B cell (primary cell): ENCODE results near the gene TCL1A. TPM values are rescaled to one million over a fixed set of nuclear protein-coding genes. Genes with fewer than 3 reads are reported as not detected.
"Not testable (repeated sequence)": the region's sequence is repeated elsewhere in the genome, so short reads cannot be mapped to it uniquely, and the experiment has no call there.

ENCODE experiments used
- ATAC-seq: fragments of 200-7000 bp; cut with Tn5 transposase; one replicate; pipeline ENCODE4 v1.10.0; 2021; ENCODE audit warnings: low read depth, mild to moderate bottlenecking, moderate number of reproducible peaks, moderate library complexity
- CTCF ChIA-PET: fragments of 350-600 bp; sonication (Branson Sonifier 250); formaldehyde crosslinking; loops from one replicate; lab custom pipeline; 2021; ENCODE audit warnings: antibody characterized with exemption, inconsistent platforms; lab: Charles Lee
- POLR2A ChIA-PET: fragments of 350-600 bp; sonication (Branson Sonifier 250); formaldehyde crosslinking; loops from one replicate; lab custom pipeline; 2021; ENCODE audit warnings: antibody characterized with exemption; lab: Charles Lee
- DNase-seq: peaks from one replicate; pipeline ENCODE4 v3.0.0; 2013
- H2AFZ ChIP-seq: 2 replicates; pipeline ENCODE4 v1.6.1; 2012; ENCODE audit warnings: mild to moderate bottlenecking, low read depth, low read length; ENCODE audit not compliant: insufficient read depth, poor library complexity, severe bottlenecking
- H3K27ac ChIP-seq, 2 donors: 1 replicate in 1 of 2; 2 replicates in 1 of 2; pipeline ENCODE4 v1.5.1; 2012 to 2013; ENCODE audit warnings: low read length in 2 of 2, mild to moderate bottlenecking in 2 of 2, moderate library complexity in 1 of 2
- H3K27me3 ChIP-seq, 4 experiments: fragments of 200-600 bp in 1 of 4; sonication (generic) in 1 of 4; replicated peaks in 1 of 4; 1 replicate in 2 of 4; 2 replicates in 2 of 4; pipeline versions ENCODE4 v1.6.1 to v1.7.0; 2013 to 2016; ENCODE audit warnings: low read length in 3 of 4, mild to moderate bottlenecking in 2 of 4, mixed read lengths in 1 of 4, moderate library complexity in 1 of 4; ENCODE audit not compliant: insufficient read depth in 4 of 4, control insufficient read depth in 3 of 4; ENCODE audit errors: control extremely low read depth in 1 of 4
- H3K36me3 ChIP-seq, 2 experiments: replicated peaks in 1 of 2; 1 replicate in 1 of 2; 2 replicates in 1 of 2; pipeline versions ENCODE4 v1.6.1 to v1.7.1; 2013; ENCODE audit warnings: low read length in 1 of 2; ENCODE audit not compliant: insufficient read depth in 2 of 2, control insufficient read depth in 1 of 2; ENCODE audit errors: control extremely low read depth in 1 of 2, extremely low read depth in 1 of 2
- H3K4me1 ChIP-seq, 2 donors: fragments of 200-600 bp in 1 of 2; sonication (generic) in 1 of 2; 1 replicate in 1 of 2; 2 replicates in 1 of 2; pipeline versions ENCODE4 v1.5.1 to v1.6.1; 2013 to 2017; ENCODE audit warnings: low read length in 2 of 2; ENCODE audit not compliant: control insufficient read depth in 2 of 2, insufficient read depth in 2 of 2
- H3K4me2 ChIP-seq: replicated peaks from 2 replicates; pipeline ENCODE3; 2012; ENCODE audit warnings: mild to moderate bottlenecking, low read depth, low read length; ENCODE audit not compliant: poor library complexity, severe bottlenecking
- H3K4me3 ChIP-seq, 5 experiments: fragments of 200-600 bp in 1 of 5; sonication (generic) in 1 of 5; 1 replicate in 3 of 5; 2 replicates in 2 of 5; pipeline versions ENCODE4 v1.5.1 to v1.7.0; 2011 to 2016; ENCODE audit warnings: low read length in 4 of 5, mild to moderate bottlenecking in 4 of 5, low read depth in 2 of 5, control low read depth in 1 of 5, moderate library complexity in 1 of 5; ENCODE audit not compliant: insufficient read depth in 1 of 5; ENCODE audit errors: control extremely low read depth in 1 of 5, extremely low read depth in 1 of 5
- H3K79me2 ChIP-seq: fragments of 200-600 bp; sonication (generic); one replicate; pipeline ENCODE4 v1.6.0; 2016; ENCODE audit warnings: low read length; ENCODE audit not compliant: control insufficient read depth, insufficient read depth
- H3K9ac ChIP-seq: fragments of 200-600 bp; sonication (generic); 2 replicates; pipeline ENCODE4 v1.6.1; 2017; ENCODE audit warnings: mild to moderate bottlenecking, low read length, moderate library complexity
- H3K9me3 ChIP-seq, 3 donors: one replicate each; pipeline versions ENCODE4 v1.6.1 to v1.7.1; 2013; ENCODE audit warnings: low read length in 2 of 3; ENCODE audit not compliant: control insufficient read depth in 2 of 3, insufficient read depth in 1 of 3; ENCODE audit errors: control extremely low read depth in 1 of 3
- H4K20me1 ChIP-seq: 2 replicates; pipeline ENCODE4 v1.6.0; 2012; ENCODE audit warnings: mild to moderate bottlenecking, low read length; ENCODE audit not compliant: insufficient read depth, control insufficient read depth, poor library complexity, severe bottlenecking
- H3K27ac Mint-ChIP-seq: one replicate; pipeline ENCODE4 v1.8.0; 2021; ENCODE audit warnings: mixed read lengths
- H3K27me3 Mint-ChIP-seq: one replicate; pipeline ENCODE4 v1.8.0; 2021; ENCODE audit warnings: mixed read lengths
- H3K4me1 Mint-ChIP-seq: one replicate; pipeline ENCODE4 v1.8.0; 2021; ENCODE audit warnings: mixed read lengths
- H3K4me3 Mint-ChIP-seq: one replicate; pipeline ENCODE4 v1.8.0; 2021; ENCODE audit warnings: mixed read lengths
- H3K9me3 Mint-ChIP-seq: one replicate; pipeline ENCODE4 v1.8.0; 2022; ENCODE audit warnings: mixed read lengths; ENCODE audit not compliant: insufficient read depth
- EZH2 ChIP-seq: IDR thresholded peaks from 2 replicates; pipeline ENCODE4 v1.6.1; 2012; ENCODE audit warnings: borderline replicate concordance, low read depth, mild to moderate bottlenecking, moderate library complexity, low read length; ENCODE audit not compliant: insufficient read depth, poor library complexity, severe bottlenecking
- WGBS: methylation state at CpG from one replicate; pipeline ENCODE4 v1.1.5; 2013; ENCODE audit warnings: missing lambda C conversion rate; ENCODE audit not compliant: insufficient coverage; 5-methylcytosine and 5-hydroxymethylcytosine counted together
- intact Hi-C: fragments of 100-400 bp; cut with micrococcal nuclease; formaldehyde crosslinking; loops from one replicate; pipeline ENCODE4 v1.10.0; 2022
- polyA minus RNA-seq: library from RNA; depleted of rRNA, polyadenylated mRNA; stranded (reverse); fragments of >200 nt; gene quantifications from 2 replicates; pipeline ENCODE4 v1.2.3, GENCODE V29; 2012
- polyA plus RNA-seq: library from polyadenylated mRNA; depleted of rRNA; stranded (reverse); fragments of >200 nt; gene quantifications from 2 replicates; pipeline ENCODE4 v1.2.3, GENCODE V29; 2012
- total RNA-seq, 2 donors: library from RNA; stranded (reverse); fragments of 120-200 nt in 1 of 2; gene quantifications; 1 replicate in 1 of 2; 2 replicates in 1 of 2; pipeline versions ENCODE4 v1.2.3 to v1.2.4, GENCODE V29; 2013 to 2022
- TF ChIP-seq, protein P1 (sequence below): fragments of 200-600 bp; IDR thresholded peaks from one replicate; pipeline ENCODE4 v1.8.0; 2022; ENCODE audit warnings: antibody characterized with exemption, mild to moderate bottlenecking

The TCL1A gene, protein sequence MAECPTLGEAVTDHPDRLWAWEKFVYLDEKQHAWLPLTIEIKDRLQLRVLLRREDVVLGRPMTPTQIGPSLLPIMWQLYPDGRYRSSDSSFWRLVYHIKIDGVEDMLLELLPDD
- 272 and 275 TPM in 2 replicates for total RNA-seq
- total RNA-seq (2013) = 695 TPM
- 623 and 770 TPM in 2 replicates for polyA plus RNA-seq
- polyA minus RNA-seq = 2,294 and 2,715 TPM in 2 replicates

DNA sequence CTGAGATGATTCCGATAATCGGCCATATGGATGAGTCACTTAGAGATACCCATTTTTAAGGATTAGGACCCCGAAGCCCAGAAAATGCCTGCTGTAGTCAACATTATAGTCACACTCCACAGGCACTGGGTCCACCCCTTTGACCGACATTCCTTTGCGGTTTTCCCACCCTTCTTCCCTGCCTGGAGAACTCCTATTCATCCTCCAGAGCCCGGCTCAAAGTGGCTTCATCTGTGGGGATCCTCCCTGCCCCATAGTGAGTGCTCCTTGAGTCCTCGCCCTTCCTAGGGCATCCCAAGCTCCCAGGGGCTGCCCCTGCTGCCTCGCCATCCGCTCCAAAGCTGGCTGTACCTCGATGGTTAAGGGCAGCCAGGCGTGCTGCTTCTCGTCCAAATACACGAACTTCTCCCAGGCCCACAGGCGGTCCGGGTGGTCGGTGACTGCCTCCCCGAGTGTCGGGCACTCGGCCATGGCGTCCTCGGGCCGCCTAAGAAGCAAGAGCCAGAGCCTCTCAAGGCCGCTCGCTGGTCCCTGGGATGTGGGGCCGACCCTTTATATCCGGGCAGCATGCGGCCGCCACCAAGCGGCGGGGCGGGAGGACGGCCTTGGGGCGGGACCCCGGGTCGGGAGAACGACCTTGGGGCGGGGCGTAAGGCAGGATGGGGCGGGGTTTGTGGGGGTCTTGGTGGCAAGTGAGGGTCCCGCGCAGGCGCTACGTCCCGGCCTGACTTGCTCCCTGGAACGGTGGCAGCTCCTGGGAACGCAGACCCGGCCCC is at the start of gene TCL1A:
Gene TCL1A (minus strand): TSS at position 530 of the 776 bp plus-strand sequence. CDS start 59 bp downstream, at position 471.
- Histone ChIP-seq H3K9me3 (peaks cover 0 to 5% (median 0%) of the 10 kb centered on the region in 3 donors), H2AFZ (peak within 1 kb of the TSS; percentile 53), H3K79me2 (peaks cover 96% of the 10 kb centered on the region), H3K4me1 (peaks cover 28 to 59% of the 10 kb centered on the region in 2 donors), H3K4me2 (peak within 1 kb of the TSS; percentile 75), H4K20me1 (no peaks in the 10 kb centered on the region), H3K4me3 (peak within 1 kb of the TSS; percentile 70 to 96 (median 90)), H3K9ac (peak within 1 kb of the TSS; percentile 82), H3K36me3 (peaks cover 7 to 33% of the 10 kb centered on the region in 2 experiments), H3K27ac (peak within 1 kb of the TSS; percentile 76 to 81), H3K27me3 (peaks cover 0 to 5% (median 3%) of the 10 kb centered on the region in 4 experiments)
- peaks cover 58% of the 10 kb centered on the region for H3K4me1 Mint-ChIP-seq
- ATAC-seq = peak; percentile 90
- POLR2A ChIA-PET = interaction anchor here (1.4 to 2.6 kb wide), 3 partner anchors 12 to 49 kb away, joined by 4 to 9 read pairs (median 5); no protein-coding TSS in a partner anchor
- H3K9me3 Mint-ChIP-seq = no peaks in the 10 kb centered on the region
- 7% methylated on average over 47 of the region's 47 CpGs for WGBS
- peak; percentile 78 for DNase-seq
- CTCF ChIA-PET = interaction anchor here (1.0 to 3.2 kb wide), 7 partner anchors 11 to 150 kb away, joined by 3 to 22 read pairs (median 6); no protein-coding TSS in a partner anchor
- peak within 1 kb of the TSS; percentile 96 for H3K27ac Mint-ChIP-seq
- peaks cover 29% of the 10 kb centered on the region for H3K27me3 Mint-ChIP-seq
- TF ChIP-seq, protein P1, sequence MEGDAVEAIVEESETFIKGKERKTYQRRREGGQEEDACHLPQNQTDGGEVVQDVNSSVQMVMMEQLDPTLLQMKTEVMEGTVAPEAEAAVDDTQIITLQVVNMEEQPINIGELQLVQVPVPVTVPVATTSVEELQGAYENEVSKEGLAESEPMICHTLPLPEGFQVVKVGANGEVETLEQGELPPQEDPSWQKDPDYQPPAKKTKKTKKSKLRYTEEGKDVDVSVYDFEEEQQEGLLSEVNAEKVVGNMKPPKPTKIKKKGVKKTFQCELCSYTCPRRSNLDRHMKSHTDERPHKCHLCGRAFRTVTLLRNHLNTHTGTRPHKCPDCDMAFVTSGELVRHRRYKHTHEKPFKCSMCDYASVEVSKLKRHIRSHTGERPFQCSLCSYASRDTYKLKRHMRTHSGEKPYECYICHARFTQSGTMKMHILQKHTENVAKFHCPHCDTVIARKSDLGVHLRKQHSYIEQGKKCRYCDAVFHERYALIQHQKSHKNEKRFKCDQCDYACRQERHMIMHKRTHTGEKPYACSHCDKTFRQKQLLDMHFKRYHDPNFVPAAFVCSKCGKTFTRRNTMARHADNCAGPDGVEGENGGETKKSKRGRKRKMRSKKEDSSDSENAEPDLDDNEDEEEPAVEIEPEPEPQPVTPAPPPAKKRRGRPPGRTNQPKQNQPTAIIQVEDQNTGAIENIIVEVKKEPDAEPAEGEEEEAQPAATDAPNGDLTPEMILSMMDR = peak; percentile 33
- TF ChIP-seq EZH2 = no peak
- peak within 1 kb of the TSS; percentile 95 for H3K4me3 Mint-ChIP-seq
- intact Hi-C loops = loop anchor here (1.0 to 5.0 kb wide), 4 partner anchors 17 to 152 kb away; no protein-coding TSS in a partner anchor

DNA sequence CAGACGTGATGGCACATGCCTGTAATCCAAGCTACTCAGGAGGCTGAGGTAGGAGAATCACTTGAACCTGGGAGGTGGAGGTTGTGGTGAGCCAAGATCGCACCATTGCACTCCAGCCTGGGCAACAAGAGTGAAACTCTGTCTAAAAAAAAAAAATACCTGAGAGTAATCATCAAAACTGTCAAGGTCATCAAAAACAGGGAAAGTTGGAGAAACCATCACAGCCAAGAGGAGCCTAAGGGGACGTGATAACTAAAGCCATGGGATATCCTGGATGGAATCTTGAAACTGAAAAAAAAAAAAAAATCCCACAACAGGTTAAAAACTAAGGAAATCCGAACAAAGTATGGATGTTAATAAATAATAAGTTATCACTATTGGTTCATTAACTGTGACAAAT is 49.1 kb upstream of the TCL1A start:
- POLR2A ChIA-PET, H3K79me2 ChIP-seq, H3K4me3 ChIP-seq, H3K36me3 ChIP-seq, H3K27ac Mint-ChIP-seq, H3K9me3 Mint-ChIP-seq, H3K9me3 ChIP-seq, H2AFZ ChIP-seq, DNase-seq, H3K4me3 Mint-ChIP-seq, H4K20me1 ChIP-seq, intact Hi-C loops, ATAC-seq, H3K27ac ChIP-seq, H3K4me1 Mint-ChIP-seq, H3K27me3 ChIP-seq, CTCF ChIA-PET, H3K9ac ChIP-seq, H3K4me2 ChIP-seq, H3K4me1 ChIP-seq: not testable (repeated sequence)
- no CpG with 5 or more reads among the region's 4 CpGs for WGBS
- peaks cover 18% of the 10 kb centered on the region for H3K27me3 Mint-ChIP-seq
